Dermis blood vessel endothelial cell (primary cell): ENCODE data around the gene CCDC57. TPM values are rescaled to one million over a fixed set of nuclear protein-coding genes. Genes with fewer than 3 reads are reported as not detected.
"Not testable (repeated sequence)": the region's sequence is repeated elsewhere in the genome, so short reads cannot be mapped to it uniquely, and the experiment has no call there.

Source experiments
- DNase-seq: peaks from one replicate; pipeline ENCODE4 v3.0.0; 2010
- total RNA-seq: library from RNA; depleted of rRNA; stranded (reverse); fragments of >200 nt; gene quantifications from 2 replicates; pipeline ENCODE4 v1.2.3, GENCODE V29; 2014

The CCDC57 gene, protein sequence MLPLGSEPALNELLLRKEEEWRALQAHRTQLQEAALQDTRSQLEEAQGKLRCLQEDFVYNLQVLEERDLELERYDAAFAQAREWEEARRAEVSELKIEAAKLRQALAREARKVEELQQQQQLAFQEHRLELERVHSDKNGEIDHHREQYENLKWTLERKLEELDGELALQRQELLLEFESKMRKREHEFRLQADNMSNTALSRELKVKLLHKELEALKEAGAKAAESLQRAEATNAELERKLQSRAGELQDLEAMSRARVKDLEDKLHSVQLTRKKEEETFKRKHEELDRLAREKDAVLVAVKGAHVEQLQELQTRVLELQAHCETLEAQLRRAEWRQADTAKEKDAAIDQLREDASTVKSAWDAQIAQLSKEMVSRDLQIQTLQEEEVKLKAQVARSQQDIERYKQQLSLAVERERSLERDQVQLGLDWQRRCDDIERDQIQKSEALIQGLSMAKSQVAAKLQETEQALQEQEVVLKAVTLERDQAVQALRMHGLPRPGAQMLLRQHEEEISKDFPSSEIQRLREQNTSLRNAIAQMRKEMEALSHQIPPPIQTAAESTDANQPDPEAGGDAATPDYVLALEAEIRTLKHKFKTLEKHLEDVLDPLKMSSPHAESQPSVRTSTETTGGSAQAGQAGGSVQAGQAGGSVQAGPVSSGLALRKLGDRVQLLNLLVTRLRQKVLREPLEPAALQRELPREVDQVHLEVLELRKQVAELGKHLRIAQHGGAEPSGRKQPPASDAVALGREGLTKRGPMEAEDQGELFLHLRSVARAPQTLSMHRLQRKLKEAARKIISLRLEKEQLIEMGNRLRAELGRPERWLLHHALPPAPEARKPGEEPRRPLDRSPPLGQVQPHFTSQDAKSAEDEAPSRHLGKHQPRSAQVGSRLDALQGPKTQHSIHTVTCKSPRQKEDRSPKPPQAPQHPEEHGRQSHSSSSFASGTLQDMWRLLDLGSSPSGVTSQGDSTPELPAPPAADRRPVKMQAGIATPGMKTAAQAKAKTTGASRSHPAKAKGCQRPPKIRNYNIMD
- total RNA-seq: 5.4 and 9.4 TPM in 2 replicates

DNA sequence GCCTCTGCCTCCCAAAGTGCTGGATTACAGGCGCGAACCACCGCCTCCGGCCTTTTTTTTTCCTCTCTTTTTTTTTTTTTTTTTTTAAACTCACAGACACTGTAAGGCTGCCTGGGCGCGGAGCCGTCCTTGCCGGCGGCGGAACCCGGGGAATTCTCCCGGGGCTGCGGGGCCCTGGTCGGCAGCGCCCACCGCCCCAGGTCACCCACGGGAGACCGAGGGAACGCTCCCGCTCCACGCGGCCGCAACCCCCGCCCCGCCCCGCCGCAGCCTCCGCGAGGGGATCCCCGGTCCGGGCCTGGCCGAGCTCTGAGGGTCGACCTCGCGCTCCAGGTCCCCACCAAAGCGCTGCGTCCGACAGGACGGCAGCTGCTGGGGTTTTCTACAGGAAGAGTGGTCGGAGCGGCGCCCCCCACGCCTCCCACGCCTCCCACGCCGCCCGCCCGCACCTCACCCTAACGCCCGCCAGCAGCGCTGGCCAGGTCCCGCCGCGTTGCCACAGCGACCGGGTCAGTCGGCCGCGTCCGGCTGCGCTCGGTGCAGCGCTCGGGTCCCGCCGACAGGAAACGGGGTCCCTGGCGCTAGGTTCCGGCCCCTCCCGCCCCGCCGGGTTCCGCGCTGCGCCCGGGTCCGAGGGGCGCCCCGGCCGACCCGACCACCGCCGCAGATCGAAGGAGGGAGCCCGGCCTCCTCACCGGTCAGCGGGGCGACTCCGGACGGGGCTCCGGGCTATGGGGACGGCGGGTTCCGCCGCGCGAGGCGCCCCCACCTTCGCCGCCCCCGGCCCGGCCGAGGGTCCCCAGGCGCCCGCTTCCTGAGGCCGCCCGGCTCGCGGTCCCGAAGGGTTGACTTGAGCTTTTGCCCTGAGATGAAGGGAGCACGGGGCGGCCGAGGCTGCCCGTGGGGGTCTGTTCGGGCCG lies at the start of gene CCDC57:
Gene CCDC57 (minus strand): TSS at position 512 of the 920 bp plus-strand sequence. CDS start 10,898 bp downstream, outside the sequence.
- peak; percentile 82 for DNase-seq

DNA sequence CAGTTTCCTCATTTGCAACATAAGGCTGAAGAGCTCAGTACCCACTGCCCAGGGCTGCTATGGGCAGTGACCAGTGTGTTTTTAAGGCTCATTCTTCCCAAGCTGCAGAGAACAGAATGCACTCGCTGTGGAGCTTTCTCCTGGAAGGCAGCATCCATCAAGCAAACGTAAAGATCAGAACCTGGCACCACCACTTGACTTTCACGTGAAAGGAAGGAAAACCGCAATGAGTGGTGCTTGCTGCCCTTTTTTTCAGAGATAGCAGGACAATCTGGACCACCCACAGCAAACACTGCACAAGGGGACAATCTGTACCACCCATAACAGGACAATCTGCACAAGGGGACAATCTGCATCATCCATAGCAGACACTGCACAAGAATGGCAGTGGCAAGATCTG lies 49.7 kb upstream of the CCDC57 start:
- no peak for DNase-seq

DNA sequence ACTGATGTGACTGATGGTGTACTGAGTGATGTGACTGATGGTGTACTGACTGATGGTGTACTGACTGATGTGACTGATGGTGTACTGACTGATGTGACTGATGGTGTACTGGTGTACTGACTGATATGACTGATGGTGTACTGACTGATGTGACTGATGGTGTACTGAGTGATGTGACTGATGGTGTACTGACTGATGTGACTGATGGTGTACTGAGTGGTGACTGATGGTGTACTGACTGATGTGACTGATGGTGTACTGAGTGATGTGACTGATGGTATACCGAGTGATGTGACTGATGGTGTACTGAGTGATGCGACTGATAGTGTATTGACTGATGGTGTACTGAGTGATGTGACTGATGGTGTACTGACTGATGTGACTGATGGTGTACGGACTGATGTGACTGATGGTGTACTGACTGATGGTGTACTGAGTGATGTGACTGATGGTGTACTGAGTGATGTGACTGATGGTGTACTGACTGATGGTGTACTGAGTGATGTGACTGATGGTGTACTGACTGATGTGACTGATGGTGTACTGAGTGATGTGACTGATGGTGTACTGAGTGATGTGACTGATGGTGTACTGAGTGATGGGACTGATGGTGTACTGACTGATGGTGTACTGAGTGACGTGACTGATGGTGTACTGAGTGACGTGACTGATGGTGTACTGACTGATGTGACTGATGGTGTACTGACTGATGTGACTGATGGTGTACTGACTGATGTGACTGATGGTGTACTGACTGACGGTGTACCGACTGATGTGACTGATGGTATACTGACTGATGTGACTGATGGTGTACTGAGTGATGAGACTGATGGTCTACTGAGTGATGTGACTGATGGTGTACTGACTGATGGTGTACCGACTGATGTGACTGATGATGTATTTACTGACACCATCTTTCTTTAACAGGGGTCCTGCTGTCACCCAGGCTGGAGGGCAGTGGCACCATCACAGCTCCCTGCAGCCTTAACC lies 47.6 kb upstream of the CCDC57 start:
- not testable (repeated sequence) for DNase-seq

DNA sequence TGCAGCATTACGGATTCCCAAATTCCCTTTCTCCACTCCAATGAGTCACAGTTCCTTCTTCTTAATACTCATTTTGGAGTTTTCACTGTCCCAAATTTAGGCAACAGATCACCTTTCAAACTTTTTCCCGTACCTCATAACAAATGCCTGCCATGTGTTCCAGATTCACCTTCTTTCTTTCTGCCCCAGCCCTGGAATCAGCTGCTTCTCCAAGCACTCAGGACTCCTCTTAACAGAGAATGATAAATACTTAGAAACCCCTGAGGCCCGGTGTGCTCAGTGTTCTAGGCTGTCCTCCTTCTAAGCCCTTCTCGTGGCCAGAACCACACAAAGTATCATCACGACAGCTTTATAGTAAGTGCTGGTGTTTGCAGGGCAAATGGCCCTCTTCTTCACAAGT lies 45.9 kb upstream of the CCDC57 start:
- no peak for DNase-seq

DNA sequence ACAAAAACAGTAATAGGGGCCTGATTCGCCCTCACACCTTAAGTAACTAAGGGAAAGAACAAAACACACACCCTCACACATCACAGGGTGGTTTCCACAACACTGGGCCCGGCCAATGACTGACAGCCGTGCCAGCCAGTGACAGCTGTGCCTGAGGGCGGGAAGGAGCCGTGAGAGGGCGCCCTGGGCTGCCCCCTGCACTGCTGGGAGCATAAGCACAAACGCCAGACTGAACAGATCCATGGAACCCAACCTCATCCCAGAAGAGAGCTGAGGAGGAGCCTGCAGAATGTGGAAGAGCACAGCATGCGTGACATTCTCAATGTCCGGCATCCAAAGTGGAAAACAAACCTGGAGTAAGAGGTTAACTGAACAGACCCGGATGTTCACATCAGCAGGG lies 44.8 kb upstream of the CCDC57 start:
- DNase-seq: peak; percentile 70

DNA sequence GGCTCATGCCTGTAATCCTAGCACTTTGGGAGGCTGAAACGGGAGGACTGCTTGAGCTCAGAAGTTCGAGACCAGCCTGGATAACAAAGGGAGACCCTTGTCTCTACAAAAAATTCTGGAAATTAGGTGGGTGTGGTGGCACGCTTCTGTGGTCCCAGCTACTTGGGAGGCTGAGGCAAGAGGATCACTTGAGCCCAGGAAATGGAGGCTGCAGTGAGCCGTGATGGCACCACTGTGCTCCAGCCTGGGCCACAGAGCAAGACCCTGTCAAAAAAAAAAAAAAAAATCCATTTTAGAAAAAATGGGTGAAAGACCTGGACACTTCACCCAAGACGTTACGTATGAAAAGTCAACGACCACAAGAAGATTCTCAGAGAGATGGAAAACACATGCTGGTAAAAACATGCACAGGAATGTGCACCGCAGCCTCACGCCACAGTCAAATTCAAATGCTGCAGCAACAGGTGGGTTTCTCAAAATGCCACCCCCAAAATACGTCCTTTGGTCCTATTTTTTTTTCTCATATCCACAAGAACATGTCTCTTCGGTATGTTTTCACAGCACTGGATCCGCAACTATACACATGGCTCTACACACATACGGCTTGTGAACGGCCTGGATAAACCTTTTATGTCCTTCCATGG lies 43.7 kb upstream of the CCDC57 start:
- no peak for DNase-seq

DNA sequence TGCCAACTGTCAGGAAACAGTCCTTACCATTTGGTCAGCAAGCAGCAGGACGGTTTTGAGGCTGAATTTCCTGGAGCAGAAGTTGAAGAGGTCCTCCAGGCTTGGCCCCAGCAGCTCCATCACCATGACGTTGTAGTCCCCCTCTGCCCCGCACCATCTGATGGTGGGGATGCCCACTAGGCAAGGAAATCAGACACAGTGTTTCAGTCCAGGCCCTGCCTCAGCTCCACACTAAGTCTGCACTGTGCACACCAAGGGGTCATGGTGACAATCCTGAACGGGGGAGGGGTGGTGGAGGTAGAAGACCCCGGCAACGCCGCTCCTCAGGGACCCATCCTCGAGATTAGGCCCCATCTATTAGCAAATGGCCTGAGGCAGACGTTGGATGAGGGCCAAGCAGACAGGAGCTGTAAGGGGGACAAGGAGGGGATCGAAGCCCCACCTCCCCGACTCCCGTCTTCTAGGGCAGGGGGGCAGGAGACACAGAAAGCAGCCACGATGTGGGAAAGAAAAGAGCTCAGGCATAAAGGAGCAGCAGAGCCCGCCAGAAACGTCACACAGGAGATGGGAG lies 42.8 kb upstream of the CCDC57 start:
- DNase-seq: no peak

DNA sequence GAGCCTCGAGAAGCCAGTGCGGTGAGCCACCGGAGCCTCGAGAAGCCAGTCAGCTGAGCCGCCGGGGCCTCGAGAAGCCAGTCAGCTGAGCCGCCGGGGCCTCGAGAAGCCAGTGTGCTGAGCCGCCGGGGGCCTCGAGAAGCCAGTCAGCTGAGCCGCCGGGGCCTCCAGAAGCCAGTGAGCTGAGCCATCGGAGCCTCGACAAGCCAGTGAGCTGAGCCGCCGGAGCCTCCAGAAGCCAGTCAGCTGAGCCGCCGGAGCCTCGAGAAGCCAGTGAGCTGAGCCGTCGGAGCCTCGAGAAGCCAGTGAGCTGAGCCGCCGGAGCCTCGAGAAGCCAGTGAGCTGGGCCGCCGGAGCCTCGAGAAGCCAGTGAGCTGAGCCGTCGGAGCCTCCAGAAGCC lies 42.1 kb upstream of the CCDC57 start:
- DNase-seq: not testable (repeated sequence)

DNA sequence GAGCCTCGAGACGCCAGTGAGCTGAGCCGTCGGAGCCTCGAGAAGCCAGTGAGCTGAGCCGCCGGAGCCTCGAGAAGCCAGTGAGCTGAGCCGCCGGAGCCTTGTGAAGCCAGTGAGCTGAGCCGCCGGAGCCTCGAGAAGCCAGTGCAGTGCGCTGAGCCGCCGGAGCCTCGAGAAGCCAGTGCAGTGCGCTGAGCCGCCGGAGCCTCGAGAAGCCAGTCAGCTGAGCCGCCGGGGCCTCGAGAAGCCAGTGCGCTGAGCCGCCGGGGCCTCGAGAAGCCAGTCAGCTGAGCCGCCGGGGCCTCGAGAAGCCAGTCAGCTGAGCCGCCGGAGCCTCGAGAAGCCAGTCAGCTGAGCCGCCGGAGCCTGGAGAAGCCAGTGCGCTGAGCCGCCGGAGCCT lies 41.5 kb upstream of the CCDC57 start:
- not testable (repeated sequence) for DNase-seq

DNA sequence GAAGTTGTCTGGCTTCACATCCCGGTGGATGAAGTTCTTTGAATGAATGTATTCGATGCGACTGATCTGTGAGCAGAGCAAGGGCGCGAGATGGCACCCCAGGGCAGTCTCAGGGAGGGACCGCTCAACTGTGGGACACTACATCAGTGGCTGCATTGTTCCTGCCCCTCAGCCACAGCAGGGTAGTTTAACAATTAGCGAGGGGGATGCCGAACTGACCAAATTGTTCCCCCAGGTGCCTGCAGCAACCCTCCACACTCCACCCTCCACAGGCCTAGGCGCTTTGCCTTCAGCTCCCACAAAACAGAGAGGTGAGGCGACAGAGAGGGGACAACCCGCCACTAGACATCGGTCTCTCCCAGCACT lies 40.5 kb upstream of the CCDC57 start:
- no peak for DNase-seq

DNA sequence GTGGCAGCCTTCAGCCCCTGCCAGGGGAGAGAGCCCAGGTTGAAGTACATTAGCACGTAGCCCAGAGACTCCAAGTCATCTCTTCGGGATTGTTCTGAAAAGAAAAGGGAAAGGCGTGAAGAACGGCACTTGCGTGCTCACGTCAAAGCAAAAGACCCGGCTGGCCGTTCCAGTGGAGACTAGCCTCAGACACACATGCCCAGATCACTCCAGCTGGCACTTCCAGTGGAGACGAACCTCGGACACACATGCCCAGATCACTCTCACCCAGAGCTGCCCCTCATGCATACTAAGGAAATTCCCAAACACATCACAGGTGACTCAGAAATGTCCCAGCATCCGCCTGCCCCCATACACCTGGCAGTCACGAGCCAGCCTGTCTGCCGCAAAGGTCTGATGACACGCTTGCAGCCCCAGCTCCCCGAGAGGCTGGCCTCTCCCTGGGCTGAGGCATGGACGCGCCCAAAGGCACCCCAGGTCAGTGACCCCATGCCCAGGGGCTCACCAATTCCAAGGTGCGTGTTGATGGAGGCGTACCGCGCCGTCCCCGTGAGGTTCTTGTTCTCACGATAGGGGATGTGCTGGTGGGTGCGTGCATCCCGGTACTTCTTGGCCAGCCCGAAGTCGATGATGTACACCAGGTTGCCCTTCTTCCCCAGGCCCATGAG lies 40.0 kb upstream of the CCDC57 start:
- DNase-seq: no peak

DNA sequence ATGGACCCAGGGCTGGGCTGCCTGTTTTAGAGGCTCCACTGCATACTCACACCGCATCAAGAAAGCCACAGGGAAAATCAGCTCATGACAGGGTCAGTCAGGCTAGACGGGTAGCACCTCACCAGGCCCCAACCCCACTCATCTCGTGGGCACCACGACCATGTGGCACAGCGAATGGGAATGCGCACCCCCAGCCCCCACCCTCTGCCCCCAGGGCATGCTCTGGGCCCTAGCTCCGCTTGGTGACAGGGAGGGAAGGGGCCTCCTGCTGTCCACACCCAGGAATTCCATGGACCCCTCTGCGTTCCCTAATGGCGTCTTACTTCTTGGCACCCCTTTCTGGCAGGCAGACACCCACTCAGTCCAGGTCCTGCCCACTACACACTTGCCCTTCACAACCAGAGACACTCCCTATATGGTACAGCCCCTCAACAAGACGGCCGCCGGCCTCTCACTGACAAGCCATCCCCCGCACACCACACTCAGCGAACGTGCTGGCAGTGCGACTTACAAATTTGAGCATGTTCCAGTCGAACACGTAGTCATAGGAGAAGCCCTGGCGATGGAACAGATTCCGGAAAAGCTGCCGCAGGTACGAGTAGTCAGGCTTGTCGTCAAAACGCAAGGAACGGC lies 38.3 kb upstream of the CCDC57 start:
- no peak for DNase-seq

DNA sequence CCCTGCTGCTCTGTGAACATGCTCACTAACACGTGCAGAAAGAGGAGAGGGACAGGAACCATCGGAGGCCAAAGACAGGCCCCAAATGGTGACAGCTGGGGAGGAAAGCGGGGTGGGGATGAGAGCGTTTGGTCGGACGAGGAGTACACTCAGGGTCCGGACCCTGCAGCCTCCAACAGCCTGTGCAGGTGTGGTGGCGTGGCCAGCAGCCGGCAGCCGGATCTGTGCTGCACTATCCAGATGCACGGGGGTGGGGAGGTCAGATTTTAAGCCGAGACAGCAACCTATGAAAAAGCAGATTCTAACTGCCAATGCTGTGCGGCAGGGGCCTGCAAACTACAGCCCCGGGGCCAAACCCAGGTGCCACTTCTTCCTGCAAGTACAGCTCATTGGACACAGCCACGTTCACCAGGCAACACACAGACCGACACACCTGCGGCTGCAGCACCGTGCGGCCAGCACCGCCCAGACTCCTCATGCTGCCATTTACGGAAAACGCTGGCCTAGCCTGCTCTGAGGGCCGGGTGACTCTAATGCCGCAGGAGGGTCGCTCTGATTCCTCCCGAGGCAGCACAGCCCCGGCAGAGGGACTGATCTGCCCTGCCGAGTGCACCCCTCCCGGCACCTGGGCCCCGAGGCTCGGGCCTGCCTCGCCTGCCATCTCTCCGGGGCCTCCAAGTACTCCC lies 37.4 kb upstream of the CCDC57 start:
- no peak for DNase-seq

DNA sequence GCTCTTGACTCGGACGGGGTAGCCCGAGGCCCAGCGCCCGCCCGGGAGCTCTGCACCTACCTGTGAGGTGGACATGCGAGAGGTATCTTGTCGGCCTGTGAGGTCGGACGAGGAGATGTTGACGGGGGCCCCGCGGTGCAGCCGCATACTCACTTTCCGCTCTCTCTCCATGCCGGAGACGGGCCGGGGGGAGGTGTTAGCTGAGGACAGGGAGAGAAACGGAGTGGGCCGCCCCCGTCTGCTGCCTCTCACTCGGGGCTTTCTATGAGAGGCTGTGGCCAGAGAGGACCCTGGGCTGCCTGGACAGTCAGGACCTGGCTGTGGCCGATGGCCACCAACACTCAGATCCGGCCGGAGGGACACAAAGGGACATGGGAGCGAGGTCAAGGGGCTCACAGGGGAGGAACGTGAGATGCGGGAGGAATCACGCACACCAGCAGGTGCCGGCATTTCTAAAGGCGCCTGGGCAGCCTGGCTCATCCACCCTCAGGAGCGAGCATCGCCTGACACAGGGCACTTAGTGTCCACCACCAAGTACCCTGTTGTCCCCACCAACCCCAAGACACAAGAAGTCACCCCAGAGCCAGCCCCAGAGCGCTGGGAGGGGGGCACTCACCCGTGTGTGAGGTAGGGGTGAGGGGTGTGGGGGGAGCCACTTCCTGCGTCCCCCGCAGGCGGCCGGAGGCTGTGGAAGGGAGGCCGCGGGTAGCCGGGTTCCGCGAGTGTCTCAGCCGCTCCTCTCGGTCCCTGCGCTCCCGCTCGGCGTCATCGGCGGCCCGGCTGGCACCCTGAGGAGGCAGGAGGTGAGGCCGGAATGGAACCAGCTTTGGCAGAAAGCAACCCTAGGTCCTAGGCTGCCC lies 36.4 kb upstream of the CCDC57 start:
- DNase-seq: no peak

DNA sequence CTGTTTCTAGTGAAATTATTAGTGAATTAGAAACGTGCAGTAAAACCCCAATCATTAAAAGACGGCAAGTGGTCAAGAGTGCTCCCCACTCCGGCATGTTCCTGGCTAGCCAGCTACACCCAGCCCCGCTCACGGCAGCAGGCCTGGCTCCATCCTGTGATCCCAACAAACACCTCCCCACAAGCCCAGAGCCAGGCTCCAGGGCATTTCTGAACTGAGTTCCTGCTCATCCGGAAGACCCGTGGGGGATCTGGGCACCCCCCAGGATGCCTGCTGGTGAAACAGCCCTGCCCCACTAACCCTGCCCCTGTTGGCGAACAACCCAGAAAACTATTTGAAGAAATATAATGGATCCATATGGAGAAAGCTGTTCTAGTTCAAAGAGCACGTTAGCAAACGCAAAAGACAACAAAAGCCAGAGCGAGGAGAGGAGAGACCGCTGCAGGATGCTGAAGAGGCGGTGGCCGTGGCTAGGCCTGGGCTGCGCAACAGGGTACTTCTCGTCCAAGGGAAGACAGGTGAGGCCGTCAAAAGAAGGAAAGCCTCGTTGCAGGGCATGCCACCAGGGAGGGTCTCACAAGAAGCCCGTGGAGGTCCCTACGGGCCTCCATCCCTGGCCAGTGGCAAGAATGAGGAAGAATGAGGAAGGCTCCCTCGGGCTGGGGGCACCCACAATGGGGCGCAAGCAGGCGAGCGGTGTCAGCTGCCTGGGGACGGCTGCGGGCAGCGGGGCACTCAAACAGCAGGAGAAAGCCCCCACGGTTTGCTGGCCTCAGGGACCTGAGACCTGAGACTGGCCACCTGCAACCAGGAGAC lies 35.4 kb upstream of the CCDC57 start:
- DNase-seq: no peak

DNA sequence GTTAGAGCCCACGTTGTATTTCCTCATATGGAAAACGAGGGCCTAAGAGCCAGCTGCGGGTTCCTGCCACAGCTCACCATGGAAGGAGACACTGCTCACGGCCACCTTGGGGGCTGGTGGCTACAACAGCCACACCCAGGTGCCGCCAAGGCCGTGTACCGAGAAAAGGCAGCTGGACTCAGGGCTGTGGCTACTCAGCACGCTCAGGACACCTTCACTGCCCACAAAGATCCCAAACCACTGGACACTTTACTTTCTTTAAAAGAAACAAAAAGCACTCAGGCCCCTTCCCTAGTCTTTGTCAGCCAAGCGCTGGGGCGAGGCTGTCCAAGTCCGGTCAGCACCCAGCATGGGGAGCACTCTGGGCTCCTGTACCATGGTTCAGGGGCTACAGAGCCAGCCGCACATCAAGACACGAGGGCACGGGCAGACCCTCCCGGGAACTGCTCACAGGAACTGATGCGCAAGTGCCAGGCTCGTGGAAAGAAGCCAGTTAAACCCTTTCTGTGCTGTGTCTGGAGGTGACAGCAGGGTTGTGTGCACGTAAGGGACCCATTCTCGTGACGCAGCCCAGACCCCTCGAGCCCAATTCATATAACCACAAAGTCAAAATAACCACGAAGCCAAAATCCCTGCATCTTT lies 34.7 kb upstream of the CCDC57 start:
- no peak for DNase-seq
